Measurements from ENCODE around the gene CENPA.
A peak's percentile ranks its signal among the peaks of the same experiment; 100 is the strongest.

CENPA gene

GRCh38 chr2:26763019-26763418 lies 22.8 kb upstream of the CENPA start:
- DNase-seq, result no peak

- peak; percentile 85 for DNase-seq
Observed at GRCh38 chr2:26764078-26764887, 21.6 kb upstream of the CENPA start, which contains the start of gene SLC35F6. SLC35F6 (plus strand) TSS chr2:26764284; CDS start chr2:26764350, 66 bp downstream.

- DNase-seq, result no peak
Observed at GRCh38 chr2:26764906-26765305, 20.9 kb upstream of the CENPA start.

GRCh38 chr2:26765475-26766200 lies 20.2 kb upstream of the CENPA start:
- DNase-seq, result no peak

GRCh38 chr2:26767129-26767528 lies 18.7 kb upstream of the CENPA start:
- DNase-seq, result no peak

GRCh38 chr2:26767894-26768487 lies 17.9 kb upstream of the CENPA start:
- DNase-seq, result no peak

- no peak for DNase-seq
Observed at GRCh38 chr2:26768759-26769088, 17.1 kb upstream of the CENPA start.

- DNase-seq, result no peak
Observed at GRCh38 chr2:26769089-26769761, 16.6 kb upstream of the CENPA start.

- DNase-seq, result peak; percentile 24
Observed at GRCh38 chr2:26770986-26771586, 14.8 kb upstream of the CENPA start.

- no peak for DNase-seq
Observed at GRCh38 chr2:26772064-26773001, 13.5 kb upstream of the CENPA start.

GRCh38 chr2:26776195-26776800 lies 9.6 kb upstream of the CENPA start:
- no peak for DNase-seq

- no peak for DNase-seq
Observed at GRCh38 chr2:26778098-26778497, 7.8 kb upstream of the CENPA start.

- DNase-seq, result no peak
Observed at GRCh38 chr2:26778507-26778906, 7.3 kb upstream of the CENPA start.

GRCh38 chr2:26780203-26780760 lies 5.6 kb upstream of the CENPA start:
- DNase-seq, result no peak

- DNase-seq, result no peak
Observed at GRCh38 chr2:26782876-26783704, 2.8 kb upstream of the CENPA start.

- no peak for DNase-seq
Observed at GRCh38 chr2:26784570-26785234, 1.2 kb upstream of the CENPA start.

GRCh38 chr2:26786207-26787028 lies 562 bp downstream of the CENPA start:
- DNase-seq, result peak; percentile 14

GRCh38 chr2:26792720-26793119 lies 6.9 kb downstream of the CENPA start:
- DNase-seq, result no peak

- DNase-seq, result no peak
Observed at GRCh38 chr2:26793518-26793917, 7.7 kb downstream of the CENPA start.

Data from activated naive CD4-positive, alpha-beta T cell treated with anti-CD3 and anti-CD28 coated beads, Interleukin-2, amount 50 U/mL, for 16 hours (primary cell).